Activated T-cell treated with anti-CD3 and anti-CD28 coated beads, Interleukin-2, amount 50 U/mL, for 1 hour (primary cell): ENCODE results near the gene BMP4.

Experiments
- DNase-seq: peaks from one replicate; pipeline ENCODE4 v3.0.0-alpha.2; 2020

Gene BMP4

GRCh38 chr14:53963320-53964227 lies 6.9 kb upstream of the BMP4 start:
- no peak for DNase-seq

GRCh38 chr14:53962953-53963319 lies 6.3 kb upstream of the BMP4 start:
- no peak for DNase-seq

- DNase-seq: no peak
Measured at GRCh38 chr14:53958628-53959027, 2.0 kb upstream of the BMP4 start.

- no peak for DNase-seq
Measured at GRCh38 chr14:53957739-53958138, 1.1 kb upstream of the BMP4 start.

GRCh38 chr14:53955671-53956426 lies 776 bp downstream of the BMP4 start:
- DNase-seq: no peak

GRCh38 chr14:53955229-53955556 lies 1.4 kb downstream of the BMP4 start:
- no peak for DNase-seq

- no peak for DNase-seq
Measured at GRCh38 chr14:53954551-53955228, 1.9 kb downstream of the BMP4 start.

- no peak for DNase-seq
Measured at GRCh38 chr14:53953828-53954550, 2.6 kb downstream of the BMP4 start.

GRCh38 chr14:53953002-53953827 lies 3.4 kb downstream of the BMP4 start:
- DNase-seq: no peak

GRCh38 chr14:53952533-53952932 lies 4.1 kb downstream of the BMP4 start:
- DNase-seq: no peak

GRCh38 chr14:53951627-53952303 lies 4.9 kb downstream of the BMP4 start:
- DNase-seq: no peak

GRCh38 chr14:53951243-53951626 lies 5.4 kb downstream of the BMP4 start:
- no peak for DNase-seq

GRCh38 chr14:53950031-53950793 lies 6.4 kb downstream of the BMP4 start:
- no peak for DNase-seq

GRCh38 chr14:53949201-53949600 lies 7.4 kb downstream of the BMP4 start:
- no peak for DNase-seq

- no peak for DNase-seq
Measured at GRCh38 chr14:53948205-53948884, 8.3 kb downstream of the BMP4 start.

GRCh38 chr14:53947452-53948204 lies 9.0 kb downstream of the BMP4 start:
- DNase-seq: no peak

- no peak for DNase-seq
Measured at GRCh38 chr14:53947094-53947445, 9.6 kb downstream of the BMP4 start.

GRCh38 chr14:53946404-53947093 lies 10.1 kb downstream of the BMP4 start:
- DNase-seq: no peak

- no peak for DNase-seq
Measured at GRCh38 chr14:53946071-53946403, 10.6 kb downstream of the BMP4 start.
